Cardiac septum (tissue), 1 donor: Measurements from ENCODE around the gene KCNIP4. TPM values are rescaled to one million over a fixed set of nuclear protein-coding genes. Genes with fewer than 3 reads are reported as not detected.
"Not testable (repeated sequence)": the region's sequence is repeated elsewhere in the genome, so short reads cannot be mapped to it uniquely, and the experiment has no call there.

Experiments
- DNase-seq: peaks from one replicate; pipeline ENCODE4 v3.0.0-alpha.2; 2020; ENCODE audit warnings: low spot score
- intact Hi-C: fragments of 100-400 bp; cut with DNase I; formaldehyde crosslinking; loops from one replicate; pipeline ENCODE4 v1.14.0; 2022
- long read RNA-seq: library from polyadenylated mRNA; unstranded; transcript quantifications from one replicate; pipeline ENCODE4 v2.0.0, GENCODE V29; 2021
- total RNA-seq: library from RNA; stranded (reverse); fragmentation: NEBNext Ultra II Directional; extraction: Animal tissue kit (Norgen Biotek cat#: 25700); gene quantifications from one replicate; pipeline ENCODE4 v1.2.1, GENCODE V29; 2021
- donor health status: DM: no; HTN: no; CAD: no.

The KCNIP4 gene
- not detected for total RNA-seq
- long read RNA-seq, partial matches to known transcripts = 0 of 2 reads
- long read RNA-seq, other reads (novel, unspliced or antisense) = 2 of 2 reads

GRCh38 chr4:21948347-21949072 is at the start of gene KCNIP4:
TSS of gene KCNIP4 (minus strand) at chr4:21948772.
- no peak for DNase-seq

GRCh38 chr4:21996618-21997017 is 48.0 kb upstream of the KCNIP4 start:
- intact Hi-C loops, DNase-seq: not testable (repeated sequence)

More at GRCh38 chr4:21948347-21949072, at the start of gene KCNIP4:
- intact Hi-C loops = no loop called here

- no peak for DNase-seq
- intact Hi-C loops = no loop called here
These were observed 43.8 kb upstream of the KCNIP4 start for GRCh38 chr4:21992330-21992729.

DNA sequence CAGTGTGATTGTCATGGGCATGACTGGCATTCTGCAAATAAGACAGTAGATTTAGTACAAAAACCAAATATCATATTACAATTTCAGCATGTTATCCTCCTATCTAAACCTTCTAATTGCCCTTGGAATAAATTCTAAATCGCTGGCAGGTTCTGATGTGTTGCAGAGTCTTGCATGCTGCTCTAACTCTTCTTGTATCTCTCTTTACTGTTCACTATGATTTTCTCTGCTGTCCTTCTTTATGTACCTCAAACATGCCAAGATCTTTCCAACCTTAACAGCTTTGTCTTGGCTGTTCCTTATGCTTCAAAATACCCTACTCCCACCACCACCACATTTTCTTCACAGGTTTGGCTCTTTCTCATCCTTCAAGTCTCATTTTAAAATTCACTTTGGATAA is 43.0 kb upstream of the KCNIP4 start:
- intact Hi-C loops = no loop called here

GRCh38 chr4:21991050-21991449 is 42.5 kb upstream of the KCNIP4 start:
- intact Hi-C loops = no loop called here

More for the DNA sequence above, 43.0 kb upstream of the KCNIP4 start:
- no peak for DNase-seq

GRCh38 chr4:21989351-21989750 is 40.8 kb upstream of the KCNIP4 start:
- intact Hi-C loops = no loop called here
- DNase-seq = no peak

More at GRCh38 chr4:21991050-21991449, 42.5 kb upstream of the KCNIP4 start:
- DNase-seq = no peak

DNA sequence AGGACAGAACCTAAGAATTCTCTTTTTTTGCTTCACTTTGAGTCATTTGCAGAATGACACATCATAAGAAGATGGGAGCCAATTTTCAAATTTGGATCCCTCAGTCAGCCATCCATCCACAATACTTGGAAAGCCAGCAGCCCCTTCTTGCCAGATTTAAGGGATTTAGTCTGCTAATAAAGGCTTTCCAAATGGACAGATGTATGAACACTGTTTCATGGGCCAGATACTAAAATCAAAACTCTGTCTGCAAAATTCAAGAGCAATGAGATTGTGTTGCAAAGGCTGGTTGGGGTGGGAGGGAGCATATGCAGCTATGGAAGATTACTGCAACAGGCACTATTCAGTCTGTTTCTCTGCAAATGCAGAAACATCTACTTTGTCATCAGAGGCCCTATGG is 37.7 kb upstream of the KCNIP4 start:
- DNase-seq = no peak
- intact Hi-C loops = no loop called here

GRCh38 chr4:21982087-21982486 is 33.5 kb upstream of the KCNIP4 start:
- no peak for DNase-seq
- intact Hi-C loops = no loop called here

- intact Hi-C loops = no loop called here
- DNase-seq = no peak
These were observed 30.6 kb upstream of the KCNIP4 start for GRCh38 chr4:21979196-21979595.

GRCh38 chr4:21976166-21976565 is 27.6 kb upstream of the KCNIP4 start:
- DNase-seq = no peak
- intact Hi-C loops = no loop called here

- intact Hi-C loops = no loop called here
- DNase-seq = no peak
These were observed 25.3 kb upstream of the KCNIP4 start for GRCh38 chr4:21973850-21974249.

GRCh38 chr4:21964762-21965319 is 16.3 kb upstream of the KCNIP4 start:
- intact Hi-C loops = no loop called here
- DNase-seq = no peak

- DNase-seq = no peak
- intact Hi-C loops = no loop called here
These were observed 14.1 kb upstream of the KCNIP4 start for GRCh38 chr4:21962691-21963090.

GRCh38 chr4:21960793-21961192 is 12.2 kb upstream of the KCNIP4 start:
- intact Hi-C loops = no loop called here
- no peak for DNase-seq

DNA sequence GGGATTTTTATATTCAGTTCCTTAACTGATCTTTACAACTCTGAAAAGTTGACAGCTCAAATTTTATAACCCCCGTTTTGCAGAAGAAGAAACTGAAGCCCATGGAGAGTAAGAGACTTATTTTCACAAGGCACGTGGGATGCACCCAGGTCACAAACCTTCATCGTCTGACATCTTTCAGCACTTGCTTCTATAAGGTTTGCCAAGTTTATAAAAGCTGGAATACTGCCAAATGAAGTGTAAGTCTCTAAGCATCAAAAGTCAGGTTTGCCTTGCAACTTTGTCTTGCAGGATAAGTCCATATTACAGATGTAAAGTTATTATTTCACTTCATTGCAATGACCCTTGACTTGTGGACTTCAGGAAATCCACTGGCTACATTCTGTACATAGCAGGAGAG is 6.3 kb upstream of the KCNIP4 start:
- DNase-seq = no peak
- intact Hi-C loops = no loop called here

DNA sequence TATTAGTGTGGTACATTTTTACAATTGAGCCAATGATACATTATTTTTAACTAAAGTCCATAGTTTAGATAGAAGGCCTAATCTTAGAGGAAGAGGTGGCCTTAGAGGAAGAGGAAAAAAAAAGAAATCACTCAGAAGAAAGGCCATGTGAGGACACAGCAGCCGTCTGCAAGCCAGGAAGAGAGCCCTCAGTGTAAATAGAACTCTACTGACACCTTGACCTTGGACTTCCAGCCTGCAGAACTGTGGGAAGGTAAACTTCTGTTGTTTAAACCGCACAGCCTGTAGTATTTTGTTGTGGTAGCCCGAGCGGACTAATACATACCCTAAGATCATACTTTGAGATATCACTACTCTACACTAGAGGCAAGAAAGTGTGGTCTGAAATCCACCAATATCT is 5.1 kb upstream of the KCNIP4 start:
- intact Hi-C loops = no loop called here
- no peak for DNase-seq

DNA sequence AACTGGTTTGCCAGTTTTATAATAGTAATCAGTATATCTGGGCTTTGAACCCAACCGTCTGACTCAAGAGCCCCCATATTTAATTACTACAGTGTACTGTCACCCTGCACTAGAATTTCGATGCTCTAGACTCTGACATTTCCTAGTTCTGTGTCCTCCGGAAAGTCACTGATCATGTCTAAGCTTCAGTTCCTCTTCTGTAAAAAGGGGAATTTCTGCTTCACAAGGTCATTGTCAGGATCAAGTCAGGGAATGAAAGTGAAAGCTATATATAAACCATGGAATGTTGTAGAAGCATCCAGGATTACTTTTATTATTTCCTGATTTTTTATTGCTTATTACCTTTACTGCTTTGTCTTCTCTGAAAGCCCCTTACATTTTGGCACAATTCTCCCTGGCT is 4.0 kb upstream of the KCNIP4 start:
- intact Hi-C loops = no loop called here
- DNase-seq = no peak

GRCh38 chr4:21949073-21949457 is 493 bp upstream of the KCNIP4 start:
- DNase-seq = no peak
- intact Hi-C loops = no loop called here

DNA sequence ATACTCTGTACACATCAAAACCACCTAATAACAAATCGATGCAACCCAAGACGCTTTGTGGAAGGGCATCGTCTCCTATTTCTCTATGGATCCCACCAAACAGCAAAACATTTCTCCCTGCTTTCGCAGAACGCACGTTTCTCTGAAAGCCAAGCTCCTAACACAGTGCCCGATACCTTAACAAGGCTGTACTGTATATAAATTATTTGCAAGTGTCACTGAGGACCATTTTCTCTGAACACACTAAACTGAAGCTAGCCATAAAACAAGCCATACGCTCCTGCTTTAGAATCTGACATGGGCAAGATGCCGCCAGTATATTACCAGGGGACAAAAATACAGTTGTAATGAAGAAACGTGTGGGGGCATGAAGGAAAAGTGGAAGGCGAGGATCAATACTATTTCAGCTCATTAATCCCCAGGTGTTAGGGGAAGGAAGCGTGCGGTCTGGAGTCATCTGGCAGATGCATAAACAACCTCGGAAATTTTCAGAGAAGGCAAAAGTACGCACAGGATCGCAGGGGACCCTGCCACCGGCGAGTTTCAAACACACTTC is 703 bp downstream of the KCNIP4 start:
- intact Hi-C loops = no loop called here
- no peak for DNase-seq

- no peak for DNase-seq
- intact Hi-C loops = no loop called here
These were observed 1.7 kb downstream of the KCNIP4 start for GRCh38 chr4:21946858-21947257.

GRCh38 chr4:21921526-21922180 is 26.9 kb downstream of the KCNIP4 start:
- DNase-seq = no peak
- intact Hi-C loops = no loop called here
